Stimulated activated naive CD4-positive, alpha-beta T cell treated with Interleukin-2 at 50 U/mL for 16 hours (primary cell): ENCODE measurements around the gene NUCKS1.
A peak's percentile ranks its signal among the peaks of the same experiment; 100 is the strongest.

ENCODE experiments used
- DNase-seq: peaks from one replicate; lab custom pipeline; 2025; lab: John Stamatoyannopoulos, UW

Gene NUCKS1

DNA sequence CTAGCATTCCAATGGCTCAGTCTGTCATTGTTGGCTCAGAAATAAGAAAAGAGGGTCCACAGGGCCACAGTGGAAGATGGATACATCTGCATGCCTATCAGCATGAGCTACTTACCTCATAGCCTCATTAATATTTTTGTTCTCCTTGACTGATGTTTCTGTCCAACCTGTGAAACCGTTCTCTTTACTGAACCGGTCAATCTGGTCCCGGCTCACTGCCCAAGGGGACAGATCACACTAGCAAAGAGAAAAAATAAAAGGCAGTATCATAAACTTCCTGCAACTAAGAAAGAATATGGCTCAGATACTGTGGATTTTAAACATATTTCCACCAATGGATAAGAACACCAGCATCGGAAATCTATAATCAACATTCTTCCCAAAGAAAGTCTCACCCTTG is 20.6 kb upstream of the NUCKS1 start:
- no peak for DNase-seq

GRCh38 chr1:205769641-205770365 is 19.8 kb upstream of the NUCKS1 start:
- no peak for DNase-seq

- DNase-seq = no peak
These were observed 17.3 kb upstream of the NUCKS1 start for GRCh38 chr1:205767248-205767647.

DNA sequence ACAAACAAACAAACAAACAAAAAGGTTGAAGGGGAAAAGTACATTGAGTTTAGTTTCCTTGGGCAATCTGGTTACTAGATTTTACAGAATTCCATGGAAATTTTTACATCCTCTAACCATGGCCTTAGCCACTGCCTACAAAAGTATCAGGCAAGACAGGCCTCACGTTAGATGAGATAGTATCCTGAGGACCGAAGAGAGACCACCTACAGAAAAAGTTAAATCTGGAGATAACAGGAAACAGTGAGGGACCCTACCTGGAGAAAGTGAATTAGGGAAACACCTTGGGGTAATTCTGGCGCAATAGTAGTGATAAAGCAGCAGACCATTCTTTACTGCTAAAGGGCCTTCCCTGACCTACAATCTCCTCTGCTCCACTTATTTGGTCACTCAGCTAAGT is 16.6 kb upstream of the NUCKS1 start:
- DNase-seq = no peak

DNA sequence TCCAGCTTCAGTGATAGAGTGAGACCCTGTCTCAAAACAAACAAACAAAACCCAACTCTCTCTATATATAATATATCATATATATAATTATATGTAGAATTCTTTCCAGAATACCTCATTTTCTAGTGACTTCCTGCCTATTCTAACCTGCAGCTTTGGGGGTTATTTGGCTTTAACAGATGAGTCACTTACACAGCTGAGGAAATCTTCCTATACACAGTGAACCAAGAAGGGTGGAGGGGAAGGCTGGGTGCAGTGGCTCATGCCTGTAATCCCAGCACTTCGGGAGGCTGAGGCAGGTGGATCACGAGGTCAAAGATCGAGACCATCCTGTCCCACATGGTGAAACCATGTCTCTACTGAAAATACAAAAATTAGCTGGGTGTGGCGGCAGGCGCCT is 16.1 kb upstream of the NUCKS1 start:
- DNase-seq = no peak

GRCh38 chr1:205764578-205764977 is 14.6 kb upstream of the NUCKS1 start:
- no peak for DNase-seq

- no peak for DNase-seq
These were observed 14.0 kb upstream of the NUCKS1 start for GRCh38 chr1:205763980-205764379.

DNA sequence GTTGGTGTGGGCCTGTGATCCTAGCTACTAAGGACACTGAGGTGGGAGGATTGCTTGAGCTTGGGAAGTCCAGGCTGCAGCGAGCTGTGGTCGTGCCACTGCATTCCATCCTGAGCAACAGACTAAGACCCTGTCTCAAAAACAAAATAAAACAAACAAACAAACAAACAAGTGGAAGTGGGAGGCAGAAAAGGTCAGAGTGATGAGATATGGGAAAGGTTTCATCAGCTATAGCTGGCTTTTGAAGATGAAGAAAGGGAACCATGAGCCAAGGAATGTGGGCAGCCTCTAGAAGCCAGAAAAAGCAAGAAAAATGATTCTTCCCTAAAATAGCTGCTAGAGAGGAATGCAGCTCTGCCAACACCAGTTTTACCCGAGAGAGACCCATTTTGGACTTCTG is 10.6 kb upstream of the NUCKS1 start:
- DNase-seq = no peak

- no peak for DNase-seq
These were observed 6.6 kb upstream of the NUCKS1 start for GRCh38 chr1:205756552-205756951.

- no peak for DNase-seq
These were observed 4.9 kb upstream of the NUCKS1 start for GRCh38 chr1:205754857-205755256.

GRCh38 chr1:205751036-205751651 is 1.2 kb upstream of the NUCKS1 start:
- DNase-seq = no peak

- DNase-seq = peak; percentile 96
These were observed 496 bp downstream of the NUCKS1 start for GRCh38 chr1:205749234-205750137.

GRCh38 chr1:205748403-205749233 is 1.4 kb downstream of the NUCKS1 start:
- peak; percentile 23 for DNase-seq

DNA sequence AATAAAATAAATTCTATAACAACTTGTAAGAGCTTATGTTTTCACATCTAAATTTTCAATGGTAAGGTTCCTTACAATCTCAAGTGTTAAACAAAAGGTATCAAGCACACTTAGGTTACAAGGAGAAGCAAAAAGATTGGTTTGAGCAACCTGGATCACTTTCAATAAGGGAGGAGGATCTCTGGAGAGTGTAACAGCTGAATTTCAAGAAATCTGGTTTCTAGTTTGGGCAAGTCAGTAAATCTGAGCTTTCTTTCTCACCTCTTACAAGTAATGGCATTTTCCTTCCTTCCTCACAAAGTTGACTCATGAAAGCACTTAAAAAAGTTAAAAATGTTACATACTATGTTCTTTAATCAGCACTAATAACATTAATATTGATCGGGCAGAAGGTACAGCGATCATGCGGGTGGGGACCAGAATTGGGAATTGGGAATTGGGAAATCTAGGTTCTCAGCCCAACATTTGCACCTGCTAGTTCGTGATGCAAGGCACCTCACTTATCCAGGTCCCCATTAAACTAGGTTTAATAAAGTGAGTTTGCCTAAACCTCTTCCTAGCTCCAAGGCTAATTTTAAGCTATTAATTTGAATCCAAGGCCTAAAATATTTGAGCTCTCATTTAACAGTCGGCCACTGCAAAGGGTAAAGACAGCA is 3.1 kb downstream of the NUCKS1 start:
- DNase-seq = no peak

GRCh38 chr1:205744403-205744802 is 5.6 kb downstream of the NUCKS1 start:
- DNase-seq = no peak

- no peak for DNase-seq
These were observed 6.0 kb downstream of the NUCKS1 start for GRCh38 chr1:205743977-205744376.

DNA sequence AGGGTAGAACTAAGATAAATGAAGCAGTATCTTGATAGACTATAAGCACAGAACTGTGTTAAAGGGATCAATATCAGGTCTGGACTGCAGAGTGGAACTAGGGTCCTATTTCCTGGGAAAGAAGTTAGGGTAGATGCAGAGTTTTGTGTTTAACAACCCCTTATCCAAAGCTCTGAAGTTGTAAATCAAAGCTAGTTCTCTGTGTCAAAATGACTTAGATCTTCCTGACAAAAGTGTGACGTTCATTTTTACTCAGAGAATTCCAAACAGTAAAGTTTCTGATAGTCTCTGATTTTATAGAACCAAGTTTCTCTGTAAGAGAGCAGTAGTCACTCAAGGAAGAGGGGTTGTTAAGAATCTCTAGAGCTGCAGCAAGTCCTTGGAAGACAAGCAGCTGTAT is 8.3 kb downstream of the NUCKS1 start:
- no peak for DNase-seq

GRCh38 chr1:205739348-205740160 is 10.4 kb downstream of the NUCKS1 start:
- no peak for DNase-seq

DNA sequence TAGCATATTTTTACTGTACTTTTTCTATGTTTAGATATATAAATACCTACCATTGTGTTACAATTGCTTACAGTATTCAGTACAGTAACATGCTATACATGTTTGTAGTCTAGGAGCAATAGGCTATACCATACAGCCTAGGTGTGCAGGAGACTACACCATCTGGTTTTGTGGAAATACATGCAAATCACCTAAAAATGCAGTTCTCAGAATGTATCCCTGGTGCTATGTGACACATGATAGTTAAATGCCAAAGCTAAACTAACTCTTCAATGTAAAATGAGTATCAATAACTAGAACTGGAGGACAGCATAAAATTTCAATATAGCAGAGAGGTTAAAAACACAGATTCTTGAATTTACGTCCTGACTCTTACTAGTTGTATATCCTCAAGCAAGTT is 14.8 kb downstream of the NUCKS1 start:
- DNase-seq = no peak

- DNase-seq = no peak
These were observed 16.4 kb downstream of the NUCKS1 start for GRCh38 chr1:205733438-205734175.
